Stimulated activated CD8-positive, alpha-beta memory T cell treated with anti-CD3 and anti-CD28 coated beads, Interleukin-15, amount 100 ng/mL, for 1 hour (primary cell): ENCODE data around the gene GRM5.

Experiments used
- DNase-seq: peaks from one replicate; pipeline ENCODE4 v3.0.0-alpha.2; 2020; ENCODE audit warnings: low read depth

The GRM5 gene

GRCh38 chr11:88697139-88697538 is 368.6 kb downstream of the GRM5 start:
- DNase-seq, result no peak

- DNase-seq, result no peak
Observed at GRCh38 chr11:88695689-88696414, 369.9 kb downstream of the GRM5 start.

GRCh38 chr11:88692306-88693086 is 373.3 kb downstream of the GRM5 start:
- no peak for DNase-seq

GRCh38 chr11:88689548-88690240 is 376.1 kb downstream of the GRM5 start:
- no peak for DNase-seq

GRCh38 chr11:88683024-88683423 is 382.8 kb downstream of the GRM5 start:
- no peak for DNase-seq

GRCh38 chr11:88680806-88681205 is 385.0 kb downstream of the GRM5 start:
- no peak for DNase-seq

GRCh38 chr11:88666364-88666763 is 399.4 kb downstream of the GRM5 start:
- DNase-seq, result no peak

- DNase-seq, result no peak
Observed at GRCh38 chr11:88657076-88657738, 408.6 kb downstream of the GRM5 start.

GRCh38 chr11:88656283-88656682 is 409.5 kb downstream of the GRM5 start:
- no peak for DNase-seq

GRCh38 chr11:88655656-88656055 is 410.1 kb downstream of the GRM5 start:
- DNase-seq, result no peak

- DNase-seq, result no peak
Observed at GRCh38 chr11:88655196-88655595, 410.6 kb downstream of the GRM5 start.

GRCh38 chr11:88651556-88651955 is 414.2 kb downstream of the GRM5 start:
- no peak for DNase-seq

GRCh38 chr11:88644724-88645123 is 421.1 kb downstream of the GRM5 start:
- no peak for DNase-seq

GRCh38 chr11:88632163-88632562 is 433.6 kb downstream of the GRM5 start:
- no peak for DNase-seq

GRCh38 chr11:88631497-88631896 is 434.3 kb downstream of the GRM5 start:
- DNase-seq, result no peak

GRCh38 chr11:88629496-88629895 is 436.3 kb downstream of the GRM5 start:
- DNase-seq, result no peak

- no peak for DNase-seq
Observed at GRCh38 chr11:88626216-88626615, 439.6 kb downstream of the GRM5 start.

- DNase-seq, result no peak
Observed at GRCh38 chr11:88623531-88623930, 442.3 kb downstream of the GRM5 start.

GRCh38 chr11:88620568-88621130 is 445.1 kb downstream of the GRM5 start:
- DNase-seq, result no peak

GRCh38 chr11:88619656-88620385 is 446.0 kb downstream of the GRM5 start:
- no peak for DNase-seq

- no peak for DNase-seq
Observed at GRCh38 chr11:88619071-88619425, 446.7 kb downstream of the GRM5 start.
